GM12891 (cell line): ENCODE results near the gene PSIP1.

Experiments used
- PAX5 ChIP-seq: IDR thresholded peaks from 2 replicates; pipeline ENCODE4 v1.6.1; 2011; ENCODE audit warnings: low read length, moderate library complexity, mild to moderate bottlenecking; ENCODE audit not compliant: insufficient read depth, severe bottlenecking
- POLR2A ChIP-seq: IDR thresholded peaks from 2 replicates; pipeline ENCODE4 v1.6.1; 2011; ENCODE audit warnings: low read depth, low read length, control low read depth
- POLR2AphosphoS5 ChIP-seq: IDR thresholded peaks from 2 replicates; pipeline ENCODE4 v1.6.1; 2011; ENCODE audit warnings: low read depth, low read length, control low read depth
- POU2F2 ChIP-seq: IDR thresholded peaks from 2 replicates; pipeline ENCODE4 v1.6.1; 2011; ENCODE audit warnings: low read depth, mild to moderate bottlenecking, control low read depth, low read length, moderate library complexity
- SPI1 ChIP-seq: IDR thresholded peaks from 2 replicates; pipeline ENCODE4 v1.6.1; 2011; ENCODE audit warnings: low read depth, low read length, control low read depth
- TAF1 ChIP-seq: IDR thresholded peaks from 2 replicates; pipeline ENCODE4 v1.6.1; 2011; ENCODE audit warnings: low read depth, low read length, control low read depth

DNA sequence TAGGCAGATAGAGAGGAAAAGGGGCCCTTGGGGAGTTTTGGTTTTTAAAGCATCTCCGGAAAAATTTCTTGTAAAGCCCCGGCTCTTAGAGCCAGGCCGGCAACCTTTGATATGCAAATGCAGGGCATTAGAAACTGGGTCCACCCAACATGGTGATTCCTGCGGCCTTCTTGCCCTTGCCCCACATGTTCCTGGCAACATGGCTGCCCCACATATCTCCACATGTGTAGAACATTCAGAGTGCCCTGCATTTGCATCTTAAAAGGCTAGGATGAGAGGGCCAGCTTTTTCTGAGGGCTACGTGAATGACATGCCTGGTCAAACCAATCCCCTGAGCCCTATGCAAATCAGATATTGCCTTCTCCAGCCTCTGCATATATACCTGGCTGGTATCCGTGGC, 93.1 kb downstream of the PSIP1 start:
- no peak for TF ChIP-seq POLR2A
- no peak for TF ChIP-seq POLR2AphosphoS5
- TF ChIP-seq TAF1 = no peak
- no peak for TF ChIP-seq SPI1
- no peak for TF ChIP-seq POU2F2
- no peak for TF ChIP-seq PAX5
